ENCODE measurements around the gene ST6GALNAC4. TPM values are rescaled to one million over a fixed set of nuclear protein-coding genes. Genes with fewer than 3 reads are reported as not detected.
"Not testable (repeated sequence)": the region's sequence is repeated elsewhere in the genome, so short reads cannot be mapped to it uniquely, and the experiment has no call there.

Gene ST6GALNAC4
- total RNA-seq, 1 experiment from 2014 or later, result 38.0 TPM

- CTCF ChIA-PET, result interaction anchor here (0.5 kb wide), 1 partner anchor 11 kb away, joined by 3 read pairs; no protein-coding TSS in a partner anchor
- POLR2A ChIA-PET, result no interaction called here
- no peak for ATAC-seq
- H3K9me3 ChIP-seq (ENCODE audit: control insufficient read depth, insufficient read depth, low read depth, low read length), result no peaks in the 10 kb centered on the region
- TF ChIP-seq CTCF (IDR thresholded peaks at IDR 0.05), result no peak
- H3K27me3 ChIP-seq (ENCODE audit: control insufficient read depth, insufficient read depth, low read length), result no peaks in the 10 kb centered on the region
- H3K36me3 ChIP-seq (ENCODE audit: control insufficient read depth, insufficient read depth, low read length), result no peaks in the 10 kb centered on the region
- H3K27ac ChIP-seq (ENCODE audit: low read length), result no peak overlapping the region
- BruUV-seq (replicated peaks), result no TSS peak
- no peak for DNase-seq (ENCODE audit: low read depth, low spot score)
- peaks cover 15% of the 10 kb centered on the region; the same call in 1 of the 2 replicates for H3K4me1 ChIP-seq (ENCODE audit: control insufficient read depth, insufficient read depth, low read length)
- in situ Hi-C loops (cut with HindIII; ENCODE audit: low pct_unique_long_range_greater_than_20kb, low sequenced_read_pairs), result no loop called here
- intact Hi-C loops (cut with micrococcal nuclease; ENCODE audit: unreplicated experiment), result loop anchor here (10.0 kb wide), 1 partner anchor 66 kb away; the partner anchor contains the start of gene FPGS
- no peak overlapping the region for H3K4me3 ChIP-seq (ENCODE audit: low read depth in 2 of 2, low read length in 2 of 2)
Measured at GRCh38 chr9:127870887-127871286, 46.0 kb downstream of the ST6GALNAC4 start.

GRCh38 chr9:127870153-127870491, 46.7 kb downstream of the ST6GALNAC4 start:
- BruUV-seq (replicated peaks); DNase-seq (ENCODE audit: low read depth, low spot score); H3K9me3 ChIP-seq (ENCODE audit: control insufficient read depth, insufficient read depth, low read depth, low read length); in situ Hi-C loops (cut with HindIII; ENCODE audit: low pct_unique_long_range_greater_than_20kb, low sequenced_read_pairs); H3K27me3 ChIP-seq (ENCODE audit: control insufficient read depth, insufficient read depth, low read length); H3K4me3 ChIP-seq (ENCODE audit: low read depth in 2 of 2, low read length in 2 of 2); H3K27ac ChIP-seq (ENCODE audit: low read length); H3K36me3 ChIP-seq (ENCODE audit: control insufficient read depth, insufficient read depth, low read length): not testable (repeated sequence)
- POLR2A ChIA-PET, result interaction anchor here (0.7 to 0.8 kb wide), 3 partner anchors 107 to 419 kb away, joined by 12 to 14 read pairs (median 13); no protein-coding TSS in a partner anchor
- H3K4me1 ChIP-seq (ENCODE audit: control insufficient read depth, insufficient read depth, low read length), result peaks cover 13% of the 10 kb centered on the region; the same call in 1 of the 2 replicates
- 0 out of 2 replicates have a peak, but pooled peaks have one; percentile 5 for ATAC-seq
- CTCF ChIA-PET, result interaction anchor here (0.5 to 1.8 kb wide), 6 partner anchors 15 to 337 kb away, joined by 3 to 14 read pairs (median 6); partner anchors contain the start of gene TOR2A
- intact Hi-C loops (cut with micrococcal nuclease; ENCODE audit: unreplicated experiment), result loop anchor here (10.0 kb wide), 1 partner anchor 65 kb away; the partner anchor contains the start of gene FPGS

GRCh38 chr9:127869310-127870152, 47.3 kb downstream of the ST6GALNAC4 start:
- peaks cover 10% of the 10 kb centered on the region; the same call in 1 of the 2 replicates for H3K4me1 ChIP-seq (ENCODE audit: control insufficient read depth, insufficient read depth, low read length)
- H3K36me3 ChIP-seq (ENCODE audit: control insufficient read depth, insufficient read depth, low read length), result no peaks in the 10 kb centered on the region
- no peak overlapping the region for H3K27ac ChIP-seq (ENCODE audit: low read length)
- ChIA-PET CTCF (interaction anchor here (0.5 to 1.8 kb wide), 6 partner anchors 15 to 336 kb away, joined by 3 to 14 read pairs (median 4); partner anchors contain the start of gene TOR2A), POLR2A (interaction anchor here (0.6 to 0.8 kb wide), 3 partner anchors 38 to 418 kb away, joined by 4 to 14 read pairs (median 13); no protein-coding TSS in a partner anchor)
- in situ Hi-C loops (cut with HindIII; ENCODE audit: low pct_unique_long_range_greater_than_20kb, low sequenced_read_pairs) (no loop called here), intact Hi-C loops (cut with micrococcal nuclease; ENCODE audit: unreplicated experiment) (loop anchor here (10.0 kb wide), 1 partner anchor 65 kb away; the partner anchor contains the start of gene FPGS)
- no peak overlapping the region for H3K4me3 ChIP-seq (ENCODE audit: low read depth in 2 of 2, low read length in 2 of 2)
- ATAC-seq (peak; percentile 94), DNase-seq (ENCODE audit: low read depth, low spot score) (peak; percentile 46)
- no peaks in the 10 kb centered on the region for H3K27me3 ChIP-seq (ENCODE audit: control insufficient read depth, insufficient read depth, low read length)
- no TSS peak for BruUV-seq (replicated peaks)
- no peaks in the 10 kb centered on the region for H3K9me3 ChIP-seq (ENCODE audit: control insufficient read depth, insufficient read depth, low read depth, low read length)
- no peak for TF ChIP-seq TCF7L2 (IDR thresholded peaks at IDR 0.05; ENCODE audit: low read depth, low read length)
- peak; percentile 90 for TF ChIP-seq CTCF (IDR thresholded peaks at IDR 0.05)

All from Panc1 (cell line).